Endothelial cell of umbilical vein (primary cell): ENCODE results near the gene CUL5.
"Not testable (repeated sequence)": the region's sequence is repeated elsewhere in the genome, so short reads cannot be mapped to it uniquely, and the experiment has no call there.

Source experiments
- CTCF ChIP-seq, 2 donors: IDR thresholded peaks; 1 replicate in 1 of 2; 2 replicates in 1 of 2; pipeline ENCODE4 v1.5.1; 2011; ENCODE audit warnings: low read length in 2 of 2, mild to moderate bottlenecking in 2 of 2, moderate library complexity in 2 of 2, control low read depth in 1 of 2, inconsistent platforms in 1 of 2, low read depth in 1 of 2; ENCODE audit not compliant: insufficient read depth in 1 of 2; ENCODE audit errors: extremely low read depth in 1 of 2
- EZH2 ChIP-seq: IDR thresholded peaks from 2 replicates; pipeline ENCODE4 v1.6.1; 2012; ENCODE audit warnings: borderline replicate concordance, low read depth, mild to moderate bottlenecking, moderate library complexity, low read length, inconsistent platforms; ENCODE audit not compliant: severe bottlenecking
- FOS ChIP-seq: IDR thresholded peaks from 2 replicates; pipeline ENCODE4 v1.6.1; 2011; ENCODE audit warnings: mild to moderate bottlenecking, low read length, moderate library complexity, borderline replicate concordance; ENCODE audit not compliant: insufficient read depth
- MYC ChIP-seq: IDR thresholded peaks from one replicate; pipeline ENCODE4 v1.6.1; 2011; ENCODE audit warnings: mild to moderate bottlenecking, low read depth, low read length
- POLR2A ChIP-seq: IDR thresholded peaks from 2 replicates; pipeline ENCODE4 v1.6.1; 2012; ENCODE audit warnings: low read depth, mild to moderate bottlenecking, control low read depth, low read length
- TF ChIP-seq, protein P1 (sequence below): IDR thresholded peaks from 2 replicates; pipeline ENCODE4 v1.6.1; 2011; ENCODE audit not compliant: insufficient read depth, insufficient read length

DNA sequence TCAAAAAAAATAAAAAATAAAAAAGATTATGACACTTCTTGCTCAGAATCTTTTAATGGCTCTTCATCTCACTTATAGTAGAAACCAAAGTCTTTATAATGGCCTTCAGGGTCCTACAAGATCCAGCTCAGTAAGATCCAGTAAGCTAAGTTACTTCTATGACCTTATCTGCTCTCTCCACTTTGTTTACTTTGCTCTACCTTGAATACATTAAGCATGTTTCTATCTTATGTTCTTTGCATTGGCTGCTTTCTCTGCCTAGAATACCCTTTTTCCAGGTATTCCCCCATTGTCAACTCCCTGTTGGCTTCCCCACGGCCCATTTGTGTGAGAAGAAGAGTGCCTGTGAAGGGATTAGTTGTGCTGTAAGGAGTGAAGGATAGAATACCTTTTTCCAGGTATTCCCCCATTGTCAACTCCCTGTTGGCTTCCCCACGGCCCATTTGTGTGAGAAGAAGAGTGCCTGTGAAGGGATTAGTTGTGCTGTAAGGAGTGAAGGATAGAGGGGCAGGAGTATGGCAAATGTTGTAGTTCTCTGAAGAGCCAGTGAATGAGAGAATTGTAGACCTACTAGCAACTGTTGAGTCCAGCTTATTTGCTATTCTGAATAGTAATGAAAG is 20.2 kb downstream of the CUL5 start:
- not testable (repeated sequence) for TF ChIP-seq POLR2A; CTCF (IDR thresholded peaks at IDR 0.05; ENCODE audit: extremely low read depth in 1 of 2, insufficient read depth in 1 of 2, low read depth in 1 of 2, low read length in 2 of 2); MYC; EZH2; FOS
- TF ChIP-seq, protein P1, sequence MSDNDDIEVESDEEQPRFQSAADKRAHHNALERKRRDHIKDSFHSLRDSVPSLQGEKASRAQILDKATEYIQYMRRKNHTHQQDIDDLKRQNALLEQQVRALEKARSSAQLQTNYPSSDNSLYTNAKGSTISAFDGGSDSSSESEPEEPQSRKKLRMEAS, result not testable (repeated sequence)
